H9 (cell line): Measurements from ENCODE around the gene BAG2. TPM values are rescaled to one million over a fixed set of nuclear protein-coding genes. Genes with fewer than 3 reads are reported as not detected.

Experiments used
- DNase-seq: peaks from one replicate; pipeline ENCODE4 v3.0.0-alpha.2; 2017
- H2AFZ ChIP-seq: one replicate; pipeline ENCODE4 v1.6.1; 2013; ENCODE audit warnings: mild to moderate bottlenecking, low read length, control low read depth, moderate library complexity
- H2AK5ac ChIP-seq: 2 replicates; pipeline ENCODE4 v1.6.1; 2013; ENCODE audit warnings: low read length, control low read depth, mixed read lengths; ENCODE audit not compliant: insufficient read length
- H2BK120ac ChIP-seq: one replicate; pipeline ENCODE4 v1.6.1; 2013; ENCODE audit warnings: low read depth, mild to moderate bottlenecking, low read length, control low read depth, inconsistent platforms; ENCODE audit not compliant: poor library complexity, severe bottlenecking
- H2BK12ac ChIP-seq: 2 replicates; pipeline ENCODE4 v1.6.1; 2013; ENCODE audit warnings: low read length, control low read depth, mixed read lengths, low read depth; ENCODE audit not compliant: insufficient read length
- H2BK15ac ChIP-seq: 2 replicates; pipeline ENCODE4 v1.6.1; 2013; ENCODE audit warnings: low read depth, low read length, control low read depth
- H2BK20ac ChIP-seq: one replicate; pipeline ENCODE4 v1.6.1; 2013; ENCODE audit warnings: low read depth, mild to moderate bottlenecking, low read length, control low read depth, inconsistent platforms; ENCODE audit not compliant: poor library complexity, severe bottlenecking
- H2BK5ac ChIP-seq: 2 replicates; pipeline ENCODE4 v1.6.1; 2013; ENCODE audit warnings: low read length, control low read depth, mixed read lengths; ENCODE audit not compliant: insufficient read length
- H3K14ac ChIP-seq: 2 replicates; pipeline ENCODE4 v1.6.1; 2013; ENCODE audit warnings: low read length, control low read depth; ENCODE audit not compliant: insufficient read depth
- H3K18ac ChIP-seq: 2 replicates; pipeline ENCODE4 v1.6.1; 2013; ENCODE audit warnings: low read depth, mild to moderate bottlenecking, mixed read lengths, low read length, control low read depth; ENCODE audit not compliant: insufficient read length
- H3K23ac ChIP-seq: 2 replicates; pipeline ENCODE4 v1.6.1; 2013; ENCODE audit warnings: low read length, control low read depth, mixed read lengths, low read depth; ENCODE audit not compliant: insufficient read length
- H3K23me2 ChIP-seq: 2 replicates; pipeline ENCODE4 v1.6.1; 2013; ENCODE audit warnings: low read depth, mild to moderate bottlenecking, mixed read lengths, low read length, control low read depth; ENCODE audit not compliant: insufficient read length, poor library complexity, severe bottlenecking
- H3K27ac ChIP-seq: 2 replicates; pipeline ENCODE4 v1.5.1; 2013; ENCODE audit warnings: low read length, control low read depth, mixed read lengths, low read depth; ENCODE audit not compliant: insufficient read length
- H3K27me3 ChIP-seq: 2 replicates; pipeline ENCODE4 v1.6.1; 2013; ENCODE audit warnings: low read length, control low read depth, inconsistent platforms; ENCODE audit not compliant: insufficient read depth
- H3K4ac ChIP-seq: 2 replicates; pipeline ENCODE4 v1.6.1; 2013; ENCODE audit warnings: low read depth, mild to moderate bottlenecking, control low read depth, inconsistent platforms, low read length, moderate library complexity
- H3K4me1 ChIP-seq: 2 replicates; pipeline ENCODE4 v1.6.1; 2013; ENCODE audit warnings: low read length, control low read depth, inconsistent platforms; ENCODE audit not compliant: insufficient read depth
- H3K4me2 ChIP-seq: 2 replicates; pipeline ENCODE4 v1.6.1; 2013; ENCODE audit warnings: low read length, control low read depth, mixed read lengths; ENCODE audit not compliant: insufficient read length, insufficient read depth
- H3K56ac ChIP-seq: 2 replicates; pipeline ENCODE4 v1.6.1; 2013; ENCODE audit warnings: low read depth, mild to moderate bottlenecking, mixed read lengths, low read length, control low read depth; ENCODE audit not compliant: insufficient read length
- H3K79me1 ChIP-seq: 2 replicates; pipeline ENCODE4 v1.6.1; 2013; ENCODE audit warnings: low read depth, mild to moderate bottlenecking, moderate library complexity, low read length, control low read depth, inconsistent platforms; ENCODE audit not compliant: insufficient read depth, poor library complexity, severe bottlenecking
- H3K79me2 ChIP-seq: 2 replicates; pipeline ENCODE4 v1.6.1; 2013; ENCODE audit warnings: low read length, control low read depth, inconsistent platforms; ENCODE audit not compliant: insufficient read depth
- H3K9ac ChIP-seq: 2 replicates; pipeline ENCODE4 v1.6.1; 2013; ENCODE audit warnings: low read length, control low read depth, mixed read lengths; ENCODE audit not compliant: insufficient read length; ENCODE audit errors: extremely low read depth
- H3K9me3 ChIP-seq: one replicate; pipeline ENCODE4 v1.6.1; 2013; ENCODE audit warnings: low read depth, low read length, inconsistent platforms; ENCODE audit not compliant: control insufficient read depth
- H3T11ph ChIP-seq: one replicate; pipeline ENCODE4 v1.6.1; 2013; ENCODE audit warnings: mild to moderate bottlenecking, low read length, control low read depth, inconsistent platforms
- H4K20me1 ChIP-seq: one replicate; pipeline ENCODE4 v1.6.1; 2013; ENCODE audit not compliant: control insufficient read depth, insufficient read length, insufficient read depth
- H4K5ac ChIP-seq: 2 replicates; pipeline ENCODE4 v1.6.1; 2013; ENCODE audit warnings: low read depth, mild to moderate bottlenecking, mixed read lengths, low read length, control low read depth; ENCODE audit not compliant: insufficient read length
- H4K8ac ChIP-seq: replicated peaks from 2 replicates; pipeline ENCODE4 v1.6.1; 2013; ENCODE audit warnings: low read length, control low read depth, mixed read lengths, low read depth; ENCODE audit not compliant: insufficient read length
- H4K91ac ChIP-seq: 2 replicates; pipeline ENCODE4 v1.6.1; 2013; ENCODE audit warnings: low read depth, mild to moderate bottlenecking, moderate library complexity, mixed read lengths, low read length, control low read depth; ENCODE audit not compliant: insufficient read length
- H3K27ac Mint-ChIP-seq, 3 experiments: 2 replicates in 2 of 3; 3 replicates in 1 of 3; pipeline ENCODE4 v1.8.0; 2020 to 2021; ENCODE audit warnings: mixed read lengths in 3 of 3, mild to moderate bottlenecking in 1 of 3, moderate library complexity in 1 of 3
- H3K27me3 Mint-ChIP-seq: 2 replicates; pipeline ENCODE4 v1.8.0; 2021; ENCODE audit warnings: low read depth, mild to moderate bottlenecking, moderate library complexity, mixed read lengths
- H3K36me3 Mint-ChIP-seq, 3 experiments: 2 replicates in 2 of 3; 3 replicates in 1 of 3; pipeline ENCODE4 v1.8.0; 2020 to 2021; ENCODE audit warnings: low read depth in 3 of 3, mixed read lengths in 3 of 3; ENCODE audit not compliant: insufficient read depth in 1 of 3
- H3K4me1 Mint-ChIP-seq, 2 experiments: 2 replicates each; pipeline ENCODE4 v1.8.0; 2020; ENCODE audit warnings: mixed read lengths in 2 of 2
- H3K4me3 Mint-ChIP-seq, 2 experiments: 2 replicates in 1 of 2; 3 replicates in 1 of 2; pipeline ENCODE4 v1.8.0; 2020 to 2021; ENCODE audit warnings: mild to moderate bottlenecking in 2 of 2, mixed read lengths in 2 of 2, moderate library complexity in 1 of 2
- H3K9me3 Mint-ChIP-seq, 2 experiments: 2 replicates in 1 of 2; 3 replicates in 1 of 2; pipeline ENCODE4 v1.8.0; 2020; ENCODE audit warnings: mild to moderate bottlenecking in 2 of 2, mixed read lengths in 2 of 2, moderate library complexity in 1 of 2
- WGBS: extraction: QIAGEN DNeasy Blood & Tissue Kit; methylation state at CpG from one replicate; pipeline ENCODE4 v1.1.7; 2013; ENCODE audit warnings: missing lambda C conversion rate, low lambda C conversion rate, mixed read lengths; ENCODE audit not compliant: insufficient read length; ENCODE audit errors: extremely low coverage; 5-methylcytosine and 5-hydroxymethylcytosine counted together
- total RNA-seq: library from RNA; stranded (reverse); gene quantifications from 2 replicates; pipeline ENCODE4 v1.2.1, GENCODE V29; 2021
- TF ChIP-seq, protein P1 (sequence below): fragments of 200-600 bp; sonication (generic); conservative IDR thresholded peaks from 3 replicates; pipeline ENCODE4 v1.8.0; 2021; ENCODE audit warnings: antibody characterized with exemption, mild to moderate bottlenecking

Gene BAG2
- total RNA-seq, 1 experiment from 2014 or later = 8.4 TPM

DNA sequence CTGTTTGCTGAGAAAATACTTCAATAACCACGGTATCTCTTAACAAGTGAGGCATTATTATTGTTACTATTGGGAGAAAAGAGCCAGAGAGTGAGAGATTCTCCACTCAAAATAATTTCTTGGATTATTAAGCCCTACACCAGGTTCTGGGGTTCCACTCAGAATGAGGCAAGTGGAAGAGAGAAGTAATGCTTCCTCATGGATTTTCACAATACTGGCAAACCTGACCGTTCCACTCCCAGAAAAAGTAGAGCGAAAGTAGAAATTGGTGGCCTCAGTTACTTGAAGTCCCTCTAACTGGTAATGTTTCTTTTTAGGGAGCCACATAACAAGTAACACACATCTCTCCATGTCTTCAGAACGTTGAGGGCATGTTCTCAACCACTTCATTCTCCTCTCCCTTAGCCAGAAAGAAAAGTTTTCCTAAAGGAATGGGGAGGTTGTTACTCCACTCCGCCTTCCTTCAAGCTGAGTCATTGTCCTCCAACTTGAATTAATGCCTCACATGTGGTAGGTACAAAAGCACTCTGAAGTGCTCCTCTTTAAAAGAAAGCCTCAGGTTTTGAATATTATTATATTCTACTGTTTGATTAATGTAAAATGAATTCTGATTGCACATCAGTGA lies 1.9 kb downstream of the BAG2 start:
- peak overlapping the region; percentile 27 to 76 (median 48); a peak in 5 of 7 replicates for H3K27ac Mint-ChIP-seq
- Histone ChIP-seq H3K18ac (no peak overlapping the region), H3K23me2 (peaks cover 11% of the 10 kb centered on the region), H3K27me3 (no peaks in the 10 kb centered on the region; the same call in 1 of the 2 replicates), H3K14ac (peak overlapping the region; percentile 1; the same call in 1 of the 2 replicates), H4K5ac (no peak overlapping the region), H4K91ac (no peak overlapping the region), H3K79me1 (no peaks in the 10 kb centered on the region), H2BK120ac (no peak overlapping the region), H4K20me1 (no peaks in the 10 kb centered on the region), H2BK5ac (no peak overlapping the region), H3K79me2 (peaks cover 16% of the 10 kb centered on the region; the same call in 1 of the 2 replicates), H2AK5ac (no peak overlapping the region), H3K9me3 (no peaks in the 10 kb centered on the region), H2BK12ac (no peak overlapping the region), H3K9ac (peak overlapping the region; percentile 76), H2BK20ac (no peak overlapping the region), H3T11ph (no peak overlapping the region), H3K27ac (peak overlapping the region; percentile 28), H3K56ac (no peak overlapping the region), H4K8ac (no peak overlapping the region), H2BK15ac (no peak overlapping the region), H3K4ac (no peak overlapping the region), H3K4me2 (peak overlapping the region; percentile 95), H2AFZ (no peak overlapping the region), H3K4me1 (no peaks in the 10 kb centered on the region), H3K23ac (no peak overlapping the region)
- peak; percentile 28 for DNase-seq
- TF ChIP-seq, protein P1, sequence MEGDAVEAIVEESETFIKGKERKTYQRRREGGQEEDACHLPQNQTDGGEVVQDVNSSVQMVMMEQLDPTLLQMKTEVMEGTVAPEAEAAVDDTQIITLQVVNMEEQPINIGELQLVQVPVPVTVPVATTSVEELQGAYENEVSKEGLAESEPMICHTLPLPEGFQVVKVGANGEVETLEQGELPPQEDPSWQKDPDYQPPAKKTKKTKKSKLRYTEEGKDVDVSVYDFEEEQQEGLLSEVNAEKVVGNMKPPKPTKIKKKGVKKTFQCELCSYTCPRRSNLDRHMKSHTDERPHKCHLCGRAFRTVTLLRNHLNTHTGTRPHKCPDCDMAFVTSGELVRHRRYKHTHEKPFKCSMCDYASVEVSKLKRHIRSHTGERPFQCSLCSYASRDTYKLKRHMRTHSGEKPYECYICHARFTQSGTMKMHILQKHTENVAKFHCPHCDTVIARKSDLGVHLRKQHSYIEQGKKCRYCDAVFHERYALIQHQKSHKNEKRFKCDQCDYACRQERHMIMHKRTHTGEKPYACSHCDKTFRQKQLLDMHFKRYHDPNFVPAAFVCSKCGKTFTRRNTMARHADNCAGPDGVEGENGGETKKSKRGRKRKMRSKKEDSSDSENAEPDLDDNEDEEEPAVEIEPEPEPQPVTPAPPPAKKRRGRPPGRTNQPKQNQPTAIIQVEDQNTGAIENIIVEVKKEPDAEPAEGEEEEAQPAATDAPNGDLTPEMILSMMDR = no peak
- no peaks in the 10 kb centered on the region for H3K27me3 Mint-ChIP-seq
- H3K4me1 Mint-ChIP-seq = peaks cover 34 to 41% of the 10 kb centered on the region in 2 experiments
- H3K36me3 Mint-ChIP-seq = no peaks in the 10 kb centered on the region; a peak in 1 of 7 replicates
- no CpG with 5 or more reads among the region's 5 CpGs for WGBS
- peak overlapping the region; percentile 83 to 94 for H3K4me3 Mint-ChIP-seq
- no peaks in the 10 kb centered on the region; a peak in 1 of 5 replicates for H3K9me3 Mint-ChIP-seq
